ENCODE results near the gene FMN1.

Gene FMN1

GRCh38 chr15:32859251-32859650, 335.3 kb downstream of the FMN1 start:
- TF ChIP-seq EZH2phosphoT487 (IDR thresholded peaks at IDR 0.05; ENCODE audit: borderline replicate concordance, low read length) (no peak), CTCF (IDR thresholded peaks at IDR 0.05; ENCODE audit: low read depth, low read length, poor library complexity, severe bottlenecking) (no peak)
- H3K9me2 ChIP-seq (replicated peaks; ENCODE audit: control insufficient read depth, low read length): no peaks in the 10 kb centered on the region
- H3K9me3 ChIP-seq (ENCODE audit: control insufficient read depth, insufficient read depth, low read length): no peaks in the 10 kb centered on the region
- no peaks in the 10 kb centered on the region for H3K79me2 ChIP-seq (ENCODE audit: control insufficient read depth, low read length)
- no peak overlapping the region for H3K4me3 ChIP-seq (ENCODE audit: low read length)
- no peaks in the 10 kb centered on the region for H3F3A ChIP-seq (ENCODE audit: control insufficient read depth, insufficient read depth)
- no peaks in the 10 kb centered on the region for H3K36me3 ChIP-seq (ENCODE audit: control insufficient read depth, low read length)
- no peaks in the 10 kb centered on the region for H4K20me1 ChIP-seq (ENCODE audit: control insufficient read depth, insufficient read depth, low read depth, low read length)
- H3K4me1 ChIP-seq (ENCODE audit: control insufficient read depth, low read length): no peaks in the 10 kb centered on the region
- no peak overlapping the region for H3K27ac ChIP-seq (ENCODE audit: low read depth, low read length)
- no peak overlapping the region for H3K4me2 ChIP-seq (ENCODE audit: low read length)
- peaks cover 14% of the 10 kb centered on the region for H3K27me3 ChIP-seq (ENCODE audit: control insufficient read depth, low read length)

GRCh38 chr15:32857732-32858131, 336.8 kb downstream of the FMN1 start:
- no peaks in the 10 kb centered on the region for H3K9me2 ChIP-seq (replicated peaks; ENCODE audit: control insufficient read depth, low read length)
- H3K36me3 ChIP-seq (ENCODE audit: control insufficient read depth, low read length): no peaks in the 10 kb centered on the region
- H3K9me3 ChIP-seq (ENCODE audit: control insufficient read depth, insufficient read depth, low read length): no peaks in the 10 kb centered on the region
- no peaks in the 10 kb centered on the region for H3K79me2 ChIP-seq (ENCODE audit: control insufficient read depth, low read length)
- no peak overlapping the region for H3K27ac ChIP-seq (ENCODE audit: low read depth, low read length)
- no peak overlapping the region for H3K4me3 ChIP-seq (ENCODE audit: low read length)
- no peak for TF ChIP-seq EZH2phosphoT487 (IDR thresholded peaks at IDR 0.05; ENCODE audit: borderline replicate concordance, low read length)
- TF ChIP-seq CTCF (IDR thresholded peaks at IDR 0.05; ENCODE audit: low read depth, low read length, poor library complexity, severe bottlenecking): no peak
- no peaks in the 10 kb centered on the region for H4K20me1 ChIP-seq (ENCODE audit: control insufficient read depth, insufficient read depth, low read depth, low read length)
- no peaks in the 10 kb centered on the region for H3F3A ChIP-seq (ENCODE audit: control insufficient read depth, insufficient read depth)
- H3K27me3 ChIP-seq (ENCODE audit: control insufficient read depth, low read length): peaks cover 14% of the 10 kb centered on the region
- H3K4me2 ChIP-seq (ENCODE audit: low read length): no peak overlapping the region
- no peaks in the 10 kb centered on the region for H3K4me1 ChIP-seq (ENCODE audit: control insufficient read depth, low read length)

GRCh38 chr15:32856753-32857152, 337.8 kb downstream of the FMN1 start:
- no peaks in the 10 kb centered on the region for H3F3A ChIP-seq (ENCODE audit: control insufficient read depth, insufficient read depth)
- no peaks in the 10 kb centered on the region for H4K20me1 ChIP-seq (ENCODE audit: control insufficient read depth, insufficient read depth, low read depth, low read length)
- H3K36me3 ChIP-seq (ENCODE audit: control insufficient read depth, low read length): no peaks in the 10 kb centered on the region
- peaks cover 14% of the 10 kb centered on the region for H3K27me3 ChIP-seq (ENCODE audit: control insufficient read depth, low read length)
- H3K4me3 ChIP-seq (ENCODE audit: low read length): no peak overlapping the region
- H3K9me2 ChIP-seq (replicated peaks; ENCODE audit: control insufficient read depth, low read length): no peaks in the 10 kb centered on the region
- H3K27ac ChIP-seq (ENCODE audit: low read depth, low read length): no peak overlapping the region
- no peak for TF ChIP-seq CTCF (IDR thresholded peaks at IDR 0.05; ENCODE audit: low read depth, low read length, poor library complexity, severe bottlenecking)
- TF ChIP-seq EZH2phosphoT487 (IDR thresholded peaks at IDR 0.05; ENCODE audit: borderline replicate concordance, low read length): no peak
- H3K9me3 ChIP-seq (ENCODE audit: control insufficient read depth, insufficient read depth, low read length): no peaks in the 10 kb centered on the region
- H3K79me2 ChIP-seq (ENCODE audit: control insufficient read depth, low read length): no peaks in the 10 kb centered on the region
- no peak overlapping the region for H3K4me2 ChIP-seq (ENCODE audit: low read length)
- H3K4me1 ChIP-seq (ENCODE audit: control insufficient read depth, low read length): no peaks in the 10 kb centered on the region

GRCh38 chr15:32855942-32856341, 338.6 kb downstream of the FMN1 start:
- Histone ChIP-seq H3K27ac (ENCODE audit: low read depth, low read length) (no peak overlapping the region), H3K27me3 (ENCODE audit: control insufficient read depth, low read length) (peaks cover 14% of the 10 kb centered on the region), H3K4me1 (ENCODE audit: control insufficient read depth, low read length) (no peaks in the 10 kb centered on the region), H3K9me2 (replicated peaks; ENCODE audit: control insufficient read depth, low read length) (no peaks in the 10 kb centered on the region), H3K9me3 (ENCODE audit: control insufficient read depth, insufficient read depth, low read length) (no peaks in the 10 kb centered on the region), H3F3A (ENCODE audit: control insufficient read depth, insufficient read depth) (no peaks in the 10 kb centered on the region), H3K4me2 (ENCODE audit: low read length) (no peak overlapping the region), H3K4me3 (ENCODE audit: low read length) (no peak overlapping the region), H4K20me1 (ENCODE audit: control insufficient read depth, insufficient read depth, low read depth, low read length) (no peaks in the 10 kb centered on the region), H3K79me2 (ENCODE audit: control insufficient read depth, low read length) (no peaks in the 10 kb centered on the region), H3K36me3 (ENCODE audit: control insufficient read depth, low read length) (no peaks in the 10 kb centered on the region)
- no peak for TF ChIP-seq CTCF (IDR thresholded peaks at IDR 0.05; ENCODE audit: low read depth, low read length, poor library complexity, severe bottlenecking)
- no peak for TF ChIP-seq EZH2phosphoT487 (IDR thresholded peaks at IDR 0.05; ENCODE audit: borderline replicate concordance, low read length)

All from DOHH2 (cell line).